ENCODE results near the gene HINT2.

HINT2 gene

DNA sequence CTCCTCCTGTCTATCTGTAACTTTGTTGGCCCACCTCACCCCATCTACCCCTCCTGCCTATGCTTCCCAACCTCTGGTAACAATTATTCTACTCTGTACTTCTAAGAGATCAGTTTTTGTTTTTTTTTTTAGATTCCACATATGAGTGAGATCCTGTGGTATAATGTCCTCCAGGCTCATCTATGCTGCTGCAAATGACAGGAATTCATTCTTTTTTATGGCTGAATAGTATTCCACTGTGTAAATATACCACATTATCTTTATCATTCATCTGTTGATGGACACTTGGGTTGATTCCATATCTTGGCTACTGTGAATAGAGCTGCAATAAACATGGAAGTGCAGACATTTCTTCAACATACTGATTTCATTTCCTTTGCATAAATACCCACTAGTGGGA lies 31.4 kb downstream of the HINT2 start:
- TF ChIP-seq, protein P1, sequence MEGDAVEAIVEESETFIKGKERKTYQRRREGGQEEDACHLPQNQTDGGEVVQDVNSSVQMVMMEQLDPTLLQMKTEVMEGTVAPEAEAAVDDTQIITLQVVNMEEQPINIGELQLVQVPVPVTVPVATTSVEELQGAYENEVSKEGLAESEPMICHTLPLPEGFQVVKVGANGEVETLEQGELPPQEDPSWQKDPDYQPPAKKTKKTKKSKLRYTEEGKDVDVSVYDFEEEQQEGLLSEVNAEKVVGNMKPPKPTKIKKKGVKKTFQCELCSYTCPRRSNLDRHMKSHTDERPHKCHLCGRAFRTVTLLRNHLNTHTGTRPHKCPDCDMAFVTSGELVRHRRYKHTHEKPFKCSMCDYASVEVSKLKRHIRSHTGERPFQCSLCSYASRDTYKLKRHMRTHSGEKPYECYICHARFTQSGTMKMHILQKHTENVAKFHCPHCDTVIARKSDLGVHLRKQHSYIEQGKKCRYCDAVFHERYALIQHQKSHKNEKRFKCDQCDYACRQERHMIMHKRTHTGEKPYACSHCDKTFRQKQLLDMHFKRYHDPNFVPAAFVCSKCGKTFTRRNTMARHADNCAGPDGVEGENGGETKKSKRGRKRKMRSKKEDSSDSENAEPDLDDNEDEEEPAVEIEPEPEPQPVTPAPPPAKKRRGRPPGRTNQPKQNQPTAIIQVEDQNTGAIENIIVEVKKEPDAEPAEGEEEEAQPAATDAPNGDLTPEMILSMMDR (IDR thresholded peaks at IDR 0.05; ENCODE audit: control insufficient read depth, extremely low read depth, insufficient read depth): no peak
- no peak for DNase-seq (ENCODE audit: low read depth)
- H3K4me3 ChIP-seq (ENCODE audit: low read depth, low read length): no peak overlapping the region

DNA sequence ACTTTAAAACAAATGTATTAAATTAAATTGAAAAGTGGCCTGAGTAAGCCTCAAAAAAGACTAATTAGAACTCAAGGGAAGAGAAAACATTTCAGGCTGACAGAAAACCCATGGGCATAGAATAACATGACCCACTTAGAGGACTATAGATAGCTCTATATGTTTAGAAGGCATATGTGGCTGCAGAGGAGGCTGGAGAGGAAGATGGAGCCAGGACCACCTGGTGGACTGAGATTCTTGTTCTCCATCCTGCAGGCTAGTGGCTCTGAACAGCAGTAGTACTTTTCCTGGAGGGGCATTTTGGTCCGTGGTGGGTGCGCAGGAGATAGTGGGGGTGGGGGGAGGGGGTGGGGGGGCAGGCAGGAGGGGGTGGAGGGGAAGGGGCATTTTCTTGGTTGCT lies 33.8 kb downstream of the HINT2 start:
- DNase-seq (ENCODE audit: low read depth): no peak

DNA sequence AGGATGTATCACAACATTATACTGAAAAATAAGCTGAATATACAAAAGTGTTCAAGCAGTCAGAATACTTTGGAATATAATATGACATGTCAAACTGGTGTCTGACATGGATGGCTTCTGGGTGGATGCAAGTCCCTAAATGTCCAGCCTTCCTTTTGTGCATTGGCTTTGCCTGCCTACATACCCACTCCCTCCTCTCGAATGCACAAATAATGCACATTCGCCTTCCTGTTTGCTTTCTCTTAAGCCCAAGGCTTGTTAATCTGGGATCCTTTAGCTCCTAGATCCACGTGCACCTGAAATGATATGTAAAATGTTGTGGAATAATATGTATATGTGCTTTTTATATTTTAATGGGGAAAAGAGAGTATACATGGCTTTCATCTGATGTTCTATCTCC lies 36.3 kb downstream of the HINT2 start:
- TF ChIP-seq, protein P1 (IDR thresholded peaks at IDR 0.05; ENCODE audit: control insufficient read depth, extremely low read depth, insufficient read depth): no peak
- no peak overlapping the region for H3K4me3 ChIP-seq (ENCODE audit: low read depth, low read length)
- no peak for DNase-seq (ENCODE audit: low read depth)

More for the DNA sequence above, 33.8 kb downstream of the HINT2 start:
- TF ChIP-seq, protein P1 (IDR thresholded peaks at IDR 0.05; ENCODE audit: control insufficient read depth, extremely low read depth, insufficient read depth): no peak
- H3K4me3 ChIP-seq (ENCODE audit: low read depth, low read length): no peak overlapping the region

DNA sequence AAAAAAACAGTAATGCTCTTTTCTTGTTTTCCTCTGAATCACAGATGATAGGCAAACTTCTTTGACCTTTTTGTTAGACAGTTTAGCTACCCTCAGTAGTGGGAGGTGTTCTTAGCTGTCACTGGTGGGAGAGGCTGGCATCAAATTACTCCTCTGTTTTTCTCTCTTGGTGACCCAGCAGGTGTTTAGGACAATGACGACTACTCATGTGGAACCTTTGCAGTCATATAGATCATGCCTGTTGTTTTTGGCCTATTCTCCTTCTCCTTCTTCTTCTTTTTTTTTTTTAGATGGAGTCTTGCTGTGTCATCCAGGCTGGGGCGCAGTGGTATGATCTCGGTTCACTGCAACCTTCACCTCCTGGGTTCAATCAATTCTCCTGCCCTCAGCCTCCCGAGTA lies 38.8 kb downstream of the HINT2 start:
- no peak for DNase-seq (ENCODE audit: low read depth)
- no peak overlapping the region for H3K4me3 ChIP-seq (ENCODE audit: low read depth, low read length)
- TF ChIP-seq, protein P1 (IDR thresholded peaks at IDR 0.05; ENCODE audit: control insufficient read depth, extremely low read depth, insufficient read depth): no peak

DNA sequence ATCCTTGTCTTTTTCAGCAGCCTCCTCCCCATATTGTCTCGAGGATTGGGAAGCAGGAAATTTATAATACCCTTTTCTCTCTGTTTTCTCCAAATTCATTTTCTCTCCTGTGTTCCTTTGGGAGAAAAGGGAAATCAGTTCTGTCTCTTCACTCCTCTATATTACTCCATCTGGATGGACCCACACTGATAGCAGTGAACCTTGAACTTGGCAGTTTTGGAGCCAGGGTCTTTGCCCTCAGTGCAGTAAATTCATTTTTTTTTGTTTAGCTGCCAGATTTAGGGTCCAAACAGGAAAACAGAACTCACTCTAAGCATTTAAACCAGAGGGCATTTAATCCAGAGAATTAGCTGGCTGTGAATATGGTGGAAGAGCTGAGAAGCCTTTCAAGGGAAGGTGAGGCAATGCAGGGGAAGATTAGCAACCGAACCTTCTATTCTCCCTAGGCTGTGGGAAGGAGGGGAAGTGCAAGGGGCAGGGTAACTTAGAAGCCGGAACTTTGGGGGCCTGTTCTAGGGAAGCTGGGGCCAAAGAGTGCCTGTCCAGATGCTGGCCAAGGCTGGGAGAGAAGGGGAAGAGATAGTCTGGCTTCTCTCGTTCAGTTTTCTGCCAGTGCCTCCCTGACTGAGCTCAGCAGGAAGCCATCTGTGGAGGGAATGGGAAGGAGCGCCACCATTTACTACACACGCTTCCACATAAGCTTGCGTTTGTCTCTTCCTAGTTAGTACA lies 39.8 kb downstream of the HINT2 start:
- TF ChIP-seq, protein P1 (IDR thresholded peaks at IDR 0.05; ENCODE audit: control insufficient read depth, extremely low read depth, insufficient read depth): no peak
- H3K4me3 ChIP-seq (ENCODE audit: low read depth, low read length): no peak overlapping the region
- DNase-seq (ENCODE audit: low read depth): no peak

DNA sequence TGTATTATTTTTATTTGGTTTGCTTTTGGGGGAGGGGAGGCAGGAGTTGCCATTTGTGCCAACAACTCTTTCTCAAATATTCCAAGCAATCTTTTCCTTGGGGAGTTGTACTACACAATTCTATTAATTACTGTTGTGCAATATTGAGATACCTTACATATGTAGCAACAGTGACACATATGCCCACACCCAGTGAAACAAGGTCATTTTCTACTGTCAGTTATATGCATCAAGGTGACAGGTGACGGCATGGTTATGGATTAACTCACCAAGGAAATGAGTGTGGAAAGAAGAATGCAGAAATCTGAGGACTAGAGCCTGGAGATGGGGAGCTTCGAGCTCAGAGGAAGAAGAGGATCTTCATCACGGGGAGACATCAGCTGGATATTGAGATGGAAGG lies 42.9 kb downstream of the HINT2 start:
- H3K4me3 ChIP-seq (ENCODE audit: low read depth, low read length): no peak overlapping the region
- TF ChIP-seq, protein P1 (IDR thresholded peaks at IDR 0.05; ENCODE audit: control insufficient read depth, extremely low read depth, insufficient read depth): no peak
- peak; percentile 49 for DNase-seq (ENCODE audit: low read depth)

DNA sequence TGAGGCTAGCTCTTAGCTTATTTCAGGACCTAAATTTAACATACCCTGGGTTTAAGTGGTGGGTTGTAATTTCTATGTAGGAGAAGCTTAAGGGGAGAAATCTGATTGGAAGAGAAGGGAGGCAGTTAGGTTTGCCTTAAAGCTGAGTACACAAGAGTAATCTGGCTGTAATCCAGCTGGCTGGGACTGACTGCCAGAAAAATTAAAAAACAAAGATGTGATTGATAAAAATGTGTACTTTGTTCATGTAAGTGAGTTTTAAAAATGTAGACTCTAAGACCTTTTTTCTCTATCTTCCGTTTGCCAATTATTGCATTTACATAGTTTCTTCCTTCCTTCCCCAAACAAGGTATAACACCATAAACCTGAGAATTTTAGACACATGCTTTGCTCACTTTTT lies 43.3 kb downstream of the HINT2 start:
- TF ChIP-seq, protein P1 (IDR thresholded peaks at IDR 0.05; ENCODE audit: control insufficient read depth, extremely low read depth, insufficient read depth): no peak
- peak overlapping the region; percentile 8; the same call in 1 of the 2 replicates for H3K4me3 ChIP-seq (ENCODE audit: low read depth, low read length)
- peak; percentile 93 for DNase-seq (ENCODE audit: low read depth)
